MM.1S (cell line): Measurements from ENCODE around the gene ADCY5.

Source experiments
- CTCF ChIP-seq: fragments of 300-600 bp; sonication (generic); IDR thresholded peaks from 2 replicates; pipeline ENCODE4 v1.5.1; 2016; ENCODE audit warnings: antibody characterized with exemption, low read length, mixed read lengths
- EZH2 ChIP-seq: fragments of 300-600 bp; sonication (generic); optimal IDR thresholded peaks from 2 replicates; pipeline ENCODE3; 2017; ENCODE audit warnings: low read depth, mild to moderate bottlenecking, antibody characterized with exemption, low read length, mixed read lengths
- EZH2phosphoT487 ChIP-seq: fragments of 300-600 bp; sonication (generic); IDR thresholded peaks from 2 replicates; pipeline ENCODE4 v1.6.1; 2018; ENCODE audit warnings: antibody characterized with exemption, low read length

DNA sequence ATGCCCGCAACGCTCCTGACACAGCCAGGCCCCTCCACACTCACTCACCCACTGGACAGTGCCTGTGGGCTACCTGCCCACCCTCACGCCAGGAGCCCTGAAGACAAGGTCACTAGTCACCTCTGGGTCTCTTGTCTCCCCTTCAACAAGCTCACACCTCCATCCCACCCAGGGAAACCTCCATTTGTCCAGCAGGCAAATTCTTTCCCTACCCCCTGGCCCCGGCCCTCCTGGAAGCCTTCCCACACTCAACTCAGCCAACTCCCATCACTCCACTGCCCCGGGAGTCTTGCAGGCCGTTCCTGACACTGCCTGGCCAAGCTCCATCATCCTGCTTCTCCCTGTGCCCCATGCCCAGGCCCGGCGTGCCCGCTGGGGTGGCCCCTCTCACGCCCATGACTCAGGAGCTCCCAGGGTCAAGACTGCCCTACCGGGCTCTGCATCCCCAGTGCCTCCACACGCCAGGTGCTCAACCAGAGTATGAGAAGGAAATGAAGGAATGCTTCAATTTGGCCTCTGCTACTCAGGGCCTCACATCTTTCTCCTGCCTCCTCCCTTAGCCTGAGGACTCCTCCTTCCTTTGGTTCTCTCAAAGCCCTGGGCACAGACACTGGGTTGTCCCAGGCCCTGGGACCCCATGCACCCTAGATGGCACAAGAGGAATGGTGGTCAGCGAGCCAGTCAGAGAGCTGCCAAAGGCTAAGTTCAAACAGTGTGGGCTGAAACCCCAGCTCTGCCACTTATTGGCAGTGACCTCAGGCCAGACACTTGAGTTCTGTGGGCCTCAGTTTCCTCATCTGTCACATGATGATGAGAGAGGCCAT is 158.6 kb downstream of the ADCY5 start:
- TF ChIP-seq CTCF: no peak
- TF ChIP-seq EZH2: no peak
- TF ChIP-seq EZH2phosphoT487: no peak
